Naive thymus-derived CD4-positive, alpha-beta T cell (primary cell): ENCODE measurements around the gene TGFBRAP1. TPM values are rescaled to one million over a fixed set of nuclear protein-coding genes. Genes with fewer than 3 reads are reported as not detected.

Source experiments
- ATAC-seq: fragments of 150-1000 bp; cut with Tn5 transposase; 2 replicates; pipeline ENCODE4 v1.10.0; 2021; ENCODE audit warnings: mild to moderate bottlenecking, moderate library complexity
- CTCF ChIA-PET: fragments of 350-600 bp; sonication (Branson Sonifier 250); formaldehyde crosslinking; loops from one replicate; lab custom pipeline; 2021; ENCODE audit warnings: antibody characterized with exemption; lab: Charles Lee
- POLR2A ChIA-PET: fragments of 350-600 bp; sonication (Branson Sonifier 250); formaldehyde crosslinking; loops from one replicate; lab custom pipeline; 2021; ENCODE audit warnings: antibody characterized with exemption, inconsistent platforms; lab: Charles Lee
- DNase-seq, 9 donors: peaks; one replicate each; pipeline versions ENCODE4 v3.0.0 to v3.0.0-alpha.2; 2020 to 2022; ENCODE audit warnings: mixed read lengths in 1 of 9
- H3K27ac ChIP-seq: one replicate; pipeline ENCODE4 v1.7.0; 2013; ENCODE audit warnings: mild to moderate bottlenecking, low read depth, low read length, moderate library complexity
- H3K27me3 ChIP-seq, 2 donors: one replicate each; pipeline ENCODE4 v1.7.0; 2013; ENCODE audit warnings: low read length in 2 of 2, mild to moderate bottlenecking in 2 of 2, moderate library complexity in 2 of 2; ENCODE audit not compliant: control insufficient read depth in 2 of 2, insufficient read depth in 2 of 2
- H3K36me3 ChIP-seq, 3 experiments: 1 replicate in 2 of 3; 2 replicates in 1 of 3; pipeline ENCODE4 v1.7.0; 2013; ENCODE audit warnings: low read length in 3 of 3, mild to moderate bottlenecking in 3 of 3, moderate library complexity in 1 of 3; ENCODE audit not compliant: insufficient read depth in 3 of 3, control insufficient read depth in 2 of 3
- H3K4me1 ChIP-seq, 2 donors: one replicate each; pipeline ENCODE4 v1.7.0; 2013; ENCODE audit warnings: low read length in 2 of 2, mild to moderate bottlenecking in 2 of 2, moderate library complexity in 1 of 2; ENCODE audit not compliant: control insufficient read depth in 2 of 2, insufficient read depth in 2 of 2
- H3K4me3 ChIP-seq: 2 replicates; pipeline ENCODE4 v1.7.0; 2013; ENCODE audit warnings: mild to moderate bottlenecking, low read length
- H3K9me3 ChIP-seq, 3 experiments: 1 replicate in 2 of 3; 2 replicates in 1 of 3; pipeline ENCODE4 v1.7.0; 2013; ENCODE audit warnings: low read length in 3 of 3; ENCODE audit not compliant: control insufficient read depth in 2 of 3
- H3K27ac Mint-ChIP-seq, 9 donors: one replicate each; pipeline ENCODE4 v1.8.0; 2020 to 2022; ENCODE audit warnings: mixed read lengths in 9 of 9, mild to moderate bottlenecking in 8 of 9, moderate library complexity in 5 of 9, inconsistent platforms in 2 of 9
- H3K27me3 Mint-ChIP-seq, 5 donors: one replicate each; pipeline ENCODE4 v1.8.0; 2021 to 2022; ENCODE audit warnings: mixed read lengths in 5 of 5, mild to moderate bottlenecking in 1 of 5
- H3K36me3 Mint-ChIP-seq, 5 donors: one replicate each; pipeline ENCODE4 v1.8.0; 2020 to 2022; ENCODE audit warnings: mixed read lengths in 5 of 5, mild to moderate bottlenecking in 3 of 5, inconsistent platforms in 1 of 5
- H3K4me1 Mint-ChIP-seq, 7 donors: one replicate each; pipeline ENCODE4 v1.8.0; 2020 to 2022; ENCODE audit warnings: mixed read lengths in 7 of 7, mild to moderate bottlenecking in 3 of 7, inconsistent platforms in 1 of 7
- H3K4me3 Mint-ChIP-seq, 10 donors: one replicate each; pipeline ENCODE4 v1.8.0; 2020 to 2022; ENCODE audit warnings: mild to moderate bottlenecking in 10 of 10, mixed read lengths in 10 of 10, moderate library complexity in 6 of 10, inconsistent platforms in 2 of 10
- H3K9me3 Mint-ChIP-seq, 11 donors: one replicate each; pipeline ENCODE4 v1.8.0; 2020 to 2022; ENCODE audit warnings: mixed read lengths in 11 of 11, mild to moderate bottlenecking in 4 of 11, inconsistent platforms in 1 of 11, moderate library complexity in 1 of 11
- intact Hi-C, 2 donors: fragments of 100-400 bp; cut with micrococcal nuclease; formaldehyde crosslinking; loops; one replicate each; pipeline ENCODE4 v1.15.1; 2023
- polyA plus RNA-seq, 2 donors: library from polyadenylated mRNA; unstranded; fragments of 300-500 nt; fragmentation: Illumina TruSeq; gene quantifications; one replicate each; pipeline ENCODE4 v1.2.3, GENCODE V29; 2021
- total RNA-seq, 6 experiments: library from RNA in 5 of 6; stranded (reverse) in 5 of 6; gene quantifications; 1 replicate in 5 of 6; 2 replicates in 1 of 6; pipeline ENCODE4 v1.2.3 and lab custom pipeline; 2021 to 2026

Gene TGFBRAP1
- total and polyA plus RNA-seq, 7 experiments from 2014 or later: 18.0 to 28.3 (median 21.6) TPM

DNA sequence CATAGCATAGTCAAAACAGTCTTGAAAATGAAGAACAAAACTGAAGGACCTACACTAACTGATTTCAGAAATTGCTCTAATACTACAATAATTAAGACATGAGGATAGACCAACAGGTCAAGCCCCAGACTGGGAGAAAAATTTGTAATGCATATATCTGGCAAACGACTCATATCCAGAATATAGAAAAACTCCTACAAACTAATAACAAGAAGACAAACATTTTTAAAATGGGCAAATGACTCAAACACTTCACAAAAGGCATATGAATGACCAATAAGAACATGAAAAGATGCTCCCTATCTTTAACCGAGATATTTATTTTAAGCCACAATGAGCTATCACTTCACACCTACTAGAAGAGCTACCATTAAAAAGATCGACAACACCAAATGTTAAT lies 14.2 kb downstream of the TGFBRAP1 start:
- H3K9me3 Mint-ChIP-seq: no peaks in the 10 kb centered on the region
- Histone ChIP-seq H3K27ac (no peak overlapping the region), H3K4me3 (no peak overlapping the region), H3K4me1 (no peaks in the 10 kb centered on the region), H3K27me3 (no peaks in the 10 kb centered on the region), H3K36me3 (peaks cover 0 to 1% (median 0%) of the 10 kb centered on the region in 3 experiments), H3K9me3 (no peaks in the 10 kb centered on the region)
- no peak overlapping the region for H3K4me3 Mint-ChIP-seq
- H3K27me3 Mint-ChIP-seq: no peaks in the 10 kb centered on the region
- CTCF ChIA-PET: no interaction called here
- ATAC-seq (no peak), DNase-seq (no peak)
- intact Hi-C loops: no loop called here
- H3K36me3 Mint-ChIP-seq: peaks cover 0 to 15% (median 2%) of the 10 kb centered on the region in 5 donors
- POLR2A ChIA-PET: no interaction called here
- H3K4me1 Mint-ChIP-seq: peaks cover 9 to 48% (median 33%) of the 10 kb centered on the region in 7 donors
- no peak overlapping the region for H3K27ac Mint-ChIP-seq

DNA sequence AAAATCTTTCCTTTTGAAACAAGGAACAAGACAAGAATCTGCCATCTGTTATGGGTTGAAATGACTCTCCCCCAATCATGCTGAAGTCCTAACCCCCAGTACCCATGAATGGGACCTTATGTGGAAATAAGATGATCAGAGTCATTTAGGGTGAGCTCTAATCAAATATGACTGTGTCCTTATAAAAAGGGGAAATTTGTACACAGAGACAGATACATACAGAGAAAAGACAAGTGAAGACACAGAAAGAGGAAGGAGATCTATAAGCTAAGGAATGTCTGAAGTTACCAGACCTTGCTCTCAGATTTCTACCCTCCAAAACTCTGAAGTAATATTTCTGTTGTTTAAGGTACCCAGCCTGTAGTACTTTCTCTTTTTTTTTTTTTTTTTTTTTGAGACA lies 15.7 kb downstream of the TGFBRAP1 start:
- H3K36me3 ChIP-seq: peaks cover 0 to 5% (median 4%) of the 10 kb centered on the region in 3 experiments
- ATAC-seq (peak; percentile 20), DNase-seq (no peak)
- peaks cover 0 to 20% (median 6%) of the 10 kb centered on the region in 5 donors for H3K36me3 Mint-ChIP-seq
- intact Hi-C loops: no loop called here
- ChIA-PET CTCF (no interaction called here), POLR2A (no interaction called here)
- H3K4me1 ChIP-seq: no peaks in the 10 kb centered on the region
- no peak overlapping the region for H3K4me3 Mint-ChIP-seq
- H3K9me3 Mint-ChIP-seq: no peaks in the 10 kb centered on the region
- H3K27me3 Mint-ChIP-seq: no peaks in the 10 kb centered on the region
- peaks cover 10 to 47% (median 36%) of the 10 kb centered on the region in 7 donors for H3K4me1 Mint-ChIP-seq
- no peaks in the 10 kb centered on the region for H3K9me3 ChIP-seq
- no peak overlapping the region for H3K27ac ChIP-seq
- H3K4me3 ChIP-seq: no peak overlapping the region
- no peak overlapping the region for H3K27ac Mint-ChIP-seq
- H3K27me3 ChIP-seq: no peaks in the 10 kb centered on the region

DNA sequence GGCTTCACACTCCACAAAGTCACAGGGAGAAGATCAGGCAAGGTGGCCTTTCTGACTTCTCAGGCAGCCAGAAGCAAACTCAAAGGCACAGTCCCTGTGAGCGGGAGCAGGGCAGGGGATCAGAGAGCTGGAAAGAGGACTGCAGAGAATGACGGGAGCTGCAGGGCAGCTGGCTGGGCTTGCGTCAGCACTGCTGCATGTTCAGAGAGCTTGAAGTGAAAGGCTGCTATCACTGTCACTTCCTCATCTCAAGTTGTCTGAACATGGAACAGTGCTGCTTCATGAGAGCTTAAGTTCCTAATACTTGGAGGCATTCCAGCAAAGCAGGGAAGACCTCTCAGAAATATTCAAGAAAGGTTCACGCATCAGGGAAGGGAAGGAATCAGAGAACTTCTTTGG lies 20.4 kb downstream of the TGFBRAP1 start:
- DNase-seq (no peak), ATAC-seq (peak; percentile 73)
- Mint-ChIP-seq H3K4me3 (no peak overlapping the region), H3K4me1 (peaks cover 11 to 51% (median 46%) of the 10 kb centered on the region in 7 donors), H3K27ac (peak overlapping the region in 1 of 9 donors; percentile 17), H3K27me3 (no peaks in the 10 kb centered on the region), H3K36me3 (peaks cover 7 to 38% (median 31%) of the 10 kb centered on the region in 5 donors), H3K9me3 (peaks cover 0 to 2% (median 0%) of the 10 kb centered on the region in 11 donors)
- H3K4me1 ChIP-seq: no peaks in the 10 kb centered on the region
- no peaks in the 10 kb centered on the region for H3K27me3 ChIP-seq
- H3K36me3 ChIP-seq: peaks cover 0 to 33% (median 11%) of the 10 kb centered on the region in 3 experiments
- no peak overlapping the region for H3K27ac ChIP-seq
- H3K9me3 ChIP-seq: no peaks in the 10 kb centered on the region
- H3K4me3 ChIP-seq: no peak overlapping the region
- intact Hi-C loops: no loop called here
- ChIA-PET CTCF (no interaction called here), POLR2A (interaction anchor here (0.6 kb wide), 1 partner anchor 217 kb away, joined by 3 read pairs; no protein-coding TSS in a partner anchor)

DNA sequence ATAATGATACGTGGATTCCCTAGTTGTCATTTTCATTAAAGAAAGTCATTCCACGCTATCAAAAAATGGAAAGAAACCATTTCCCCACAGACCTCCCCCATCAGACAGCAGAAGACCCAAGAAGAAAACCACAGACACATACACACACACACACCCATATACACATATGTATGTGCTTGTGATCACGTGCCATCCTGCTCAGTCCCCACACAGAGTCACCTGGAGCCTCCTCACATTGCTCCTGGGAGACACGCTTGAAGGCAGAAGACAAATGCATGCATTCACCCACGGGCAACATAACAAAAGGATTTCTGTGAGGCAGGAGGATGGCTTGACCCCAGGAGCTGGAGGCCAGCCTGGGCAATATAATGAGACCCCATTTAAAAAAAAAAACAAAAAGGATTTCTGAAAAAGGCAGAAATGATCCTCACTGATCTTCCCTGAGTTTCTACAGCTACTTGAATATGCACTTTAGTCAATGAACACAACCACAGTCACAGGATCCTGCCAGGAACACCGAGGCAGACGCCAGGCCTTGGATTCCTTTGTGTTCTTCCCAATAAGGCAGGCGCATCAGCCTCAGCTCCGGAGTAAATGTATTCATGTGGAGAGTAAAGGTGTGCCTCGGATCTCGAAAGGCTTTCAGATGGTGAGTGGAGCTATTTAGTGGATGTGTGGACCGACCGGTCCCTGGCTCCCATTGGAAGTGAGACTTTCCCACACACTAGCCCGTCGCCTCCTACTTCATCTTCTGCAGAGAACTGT lies 21.0 kb downstream of the TGFBRAP1 start:
- H3K4me3 ChIP-seq: no peak overlapping the region
- Mint-ChIP-seq H3K9me3 (peaks cover 0 to 2% (median 0%) of the 10 kb centered on the region in 11 donors), H3K36me3 (peaks cover 7 to 39% (median 31%) of the 10 kb centered on the region in 5 donors), H3K27ac (peak overlapping the region in 1 of 9 donors; percentile 17), H3K27me3 (no peaks in the 10 kb centered on the region), H3K4me1 (peaks cover 8 to 51% (median 48%) of the 10 kb centered on the region in 7 donors), H3K4me3 (no peak overlapping the region)
- H3K4me1 ChIP-seq: no peaks in the 10 kb centered on the region
- ATAC-seq (no peak), DNase-seq (no peak)
- CTCF ChIA-PET: no interaction called here
- POLR2A ChIA-PET: no interaction called here
- peaks cover 0 to 33% (median 11%) of the 10 kb centered on the region in 3 experiments for H3K36me3 ChIP-seq
- H3K9me3 ChIP-seq: no peaks in the 10 kb centered on the region
- H3K27ac ChIP-seq: no peak overlapping the region
- intact Hi-C loops: no loop called here
- H3K27me3 ChIP-seq: no peaks in the 10 kb centered on the region

DNA sequence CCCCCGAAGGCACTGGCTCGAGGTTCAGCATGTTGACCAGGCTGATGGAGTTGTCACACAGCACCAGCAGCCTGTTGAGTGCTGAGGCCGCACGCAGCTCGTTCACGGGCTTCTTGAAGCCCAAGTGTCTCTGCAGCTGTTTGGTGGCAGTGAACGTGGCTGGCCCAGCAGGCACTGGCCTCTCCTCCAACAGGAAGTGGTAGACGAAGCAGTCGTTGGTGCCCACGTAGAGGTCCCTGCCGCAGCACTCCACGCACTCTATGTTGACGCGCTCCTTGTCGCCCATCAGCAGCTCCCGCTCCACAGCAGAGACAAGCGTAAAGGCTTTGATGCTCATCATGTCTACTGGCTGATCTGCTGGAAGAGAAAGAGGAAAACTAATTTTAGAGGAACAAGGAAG lies 21.6 kb downstream of the TGFBRAP1 start:
- Mint-ChIP-seq H3K4me1 (peaks cover 9 to 53% (median 50%) of the 10 kb centered on the region in 7 donors), H3K9me3 (peaks cover 0 to 2% (median 0%) of the 10 kb centered on the region in 11 donors), H3K36me3 (peaks cover 7 to 45% (median 31%) of the 10 kb centered on the region in 5 donors), H3K4me3 (no peak overlapping the region), H3K27ac (no peak overlapping the region), H3K27me3 (no peaks in the 10 kb centered on the region)
- peaks cover 0 to 33% (median 11%) of the 10 kb centered on the region in 3 experiments for H3K36me3 ChIP-seq
- H3K9me3 ChIP-seq: no peaks in the 10 kb centered on the region
- intact Hi-C loops: no loop called here
- no peaks in the 10 kb centered on the region for H3K4me1 ChIP-seq
- ATAC-seq: no peak
- H3K27ac ChIP-seq: no peak overlapping the region
- no peak for DNase-seq
- ChIA-PET POLR2A (no interaction called here), CTCF (no interaction called here)
- no peaks in the 10 kb centered on the region for H3K27me3 ChIP-seq
- no peak overlapping the region for H3K4me3 ChIP-seq

DNA sequence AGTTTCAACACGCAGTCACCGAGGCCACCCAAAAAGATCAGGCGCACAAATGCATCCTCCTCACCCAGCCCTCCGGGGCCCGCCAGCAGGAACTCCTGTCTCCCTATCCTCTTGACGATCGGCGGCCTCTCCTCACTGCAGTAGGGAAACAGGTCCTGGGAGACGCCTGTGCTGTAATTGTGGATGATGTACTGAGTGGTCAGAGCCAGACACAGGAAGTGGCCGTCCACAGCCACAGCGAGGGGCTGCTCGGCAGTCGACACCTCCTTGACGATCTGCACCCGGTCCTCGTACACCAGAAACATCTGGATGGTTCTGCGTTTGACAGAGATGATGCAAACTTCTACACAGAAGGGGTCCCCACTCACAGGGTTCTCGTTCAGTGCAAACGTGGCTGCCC lies 22.0 kb downstream of the TGFBRAP1 start:
- CTCF ChIA-PET: no interaction called here
- Histone ChIP-seq H3K4me1 (no peaks in the 10 kb centered on the region), H3K9me3 (no peaks in the 10 kb centered on the region), H3K4me3 (no peak overlapping the region), H3K27me3 (no peaks in the 10 kb centered on the region), H3K36me3 (peaks cover 0 to 33% (median 11%) of the 10 kb centered on the region in 3 experiments), H3K27ac (no peak overlapping the region)
- POLR2A ChIA-PET: no interaction called here
- ATAC-seq (no peak), DNase-seq (no peak)
- Mint-ChIP-seq H3K4me1 (peaks cover 13 to 55% (median 52%) of the 10 kb centered on the region in 7 donors), H3K27me3 (no peaks in the 10 kb centered on the region), H3K36me3 (peaks cover 7 to 50% (median 31%) of the 10 kb centered on the region in 5 donors), H3K9me3 (peaks cover 0 to 2% (median 0%) of the 10 kb centered on the region in 11 donors), H3K4me3 (no peak overlapping the region), H3K27ac (no peak overlapping the region)
- intact Hi-C loops: no loop called here
